Islet precursor cell (in vitro differentiated cells): Measurements from ENCODE around the gene SLC12A7.

ENCODE experiments used
- DNase-seq: peaks from one replicate; pipeline ENCODE4 v3.0.0-alpha.2; 2018

Gene SLC12A7

DNA sequence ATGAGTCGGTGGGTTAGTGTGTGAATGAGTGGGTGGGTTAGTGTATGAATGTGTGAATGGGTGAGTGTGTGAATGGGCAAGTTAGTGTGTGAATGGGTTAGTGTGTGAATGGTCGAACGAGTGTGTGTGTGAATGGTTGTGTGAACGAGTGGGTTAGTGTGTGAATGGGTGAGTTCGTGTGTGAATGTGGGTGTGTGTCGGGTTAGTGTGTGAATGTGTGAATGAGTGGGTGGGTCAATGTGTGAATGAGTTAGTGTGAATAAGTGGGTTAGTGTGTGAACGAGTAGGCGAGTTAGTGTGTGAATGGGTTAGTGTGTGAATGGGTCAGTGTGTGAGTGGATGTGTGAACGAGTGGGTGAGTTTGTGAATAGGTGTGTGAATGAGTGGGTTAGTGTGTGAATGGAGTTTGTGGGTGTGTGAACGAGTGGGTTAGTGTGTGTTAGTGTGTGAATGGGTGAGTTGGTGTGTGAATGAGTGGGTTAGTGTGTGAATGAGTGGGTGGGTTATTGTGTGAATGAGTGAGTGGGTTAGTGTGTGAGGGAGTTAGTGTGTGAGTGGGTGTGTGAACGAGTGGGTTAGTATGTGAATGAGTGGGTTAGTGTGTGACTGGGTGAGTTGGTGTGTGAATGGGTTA is 64.4 kb downstream of the SLC12A7 start:
- DNase-seq, result no peak

DNA sequence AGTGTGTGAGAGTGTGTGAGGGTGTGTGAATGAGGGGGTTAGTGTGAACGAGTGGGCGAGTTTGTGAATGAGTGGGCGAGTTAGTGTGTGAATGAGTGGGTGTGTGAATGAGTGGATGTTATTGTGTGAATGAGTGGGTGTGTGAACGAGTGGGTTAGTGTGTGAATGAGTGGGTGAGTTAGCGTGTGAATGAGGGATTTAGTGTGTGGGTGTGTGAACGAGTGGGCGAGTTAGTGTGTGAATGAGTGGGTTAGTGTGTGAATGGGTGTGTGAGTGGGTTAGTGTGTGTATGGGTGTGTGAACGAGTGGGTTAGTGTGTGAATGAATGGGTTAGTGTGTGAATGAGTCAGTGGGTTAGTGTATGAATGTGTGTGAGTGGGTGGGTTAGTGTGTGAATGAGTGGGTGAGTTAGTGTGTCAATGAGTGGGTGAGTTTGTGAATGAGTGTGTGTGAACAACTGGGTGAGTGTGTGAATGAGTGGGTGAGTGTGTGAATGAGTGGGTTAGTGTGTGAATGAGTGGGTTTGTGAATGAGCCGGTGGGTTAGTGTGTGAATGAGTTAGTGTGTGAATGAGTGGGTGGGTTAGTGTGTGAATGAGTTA is 65.8 kb downstream of the SLC12A7 start:
- no peak for DNase-seq

DNA sequence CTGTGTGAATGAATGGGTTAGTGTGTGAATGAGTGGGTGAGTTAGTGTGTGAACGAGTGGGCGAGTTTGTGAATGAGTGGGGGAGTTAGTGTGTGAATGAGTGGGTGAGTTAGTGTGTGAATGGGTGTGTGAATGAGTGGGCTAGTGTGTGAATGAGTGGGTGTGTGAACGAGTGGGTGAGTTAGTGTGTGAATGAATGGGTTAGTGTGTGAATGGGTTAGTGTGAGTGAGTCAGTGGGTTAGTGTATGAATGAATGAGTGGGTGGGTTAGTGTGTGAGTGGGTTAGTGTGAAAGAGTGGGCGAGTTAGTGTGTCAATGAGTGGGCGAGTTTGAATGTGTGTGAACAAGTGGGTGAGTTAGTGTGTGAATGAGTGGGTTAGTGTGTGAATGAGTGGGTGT is 67.7 kb downstream of the SLC12A7 start:
- no peak for DNase-seq

DNA sequence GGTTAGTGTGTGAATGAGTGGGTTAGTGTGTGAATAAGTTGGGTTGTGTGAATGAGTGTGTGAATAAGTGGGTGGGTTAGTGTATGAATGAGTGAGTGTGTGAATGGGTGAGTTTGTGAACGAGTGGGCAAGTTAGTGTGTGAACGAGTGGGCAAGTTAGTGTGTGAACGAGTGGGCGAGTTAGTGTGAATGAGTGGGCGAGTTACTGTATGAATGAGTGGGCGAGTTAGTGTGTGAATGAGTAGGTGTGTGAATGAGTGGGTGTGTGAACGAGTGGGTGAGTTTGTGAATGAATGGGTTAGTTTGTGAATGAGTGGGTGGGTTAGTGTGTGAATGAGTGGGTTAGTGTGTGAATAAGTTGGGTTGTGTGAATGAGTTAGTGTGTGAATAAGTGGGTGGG is 68.5 kb downstream of the SLC12A7 start:
- DNase-seq, result no peak

DNA sequence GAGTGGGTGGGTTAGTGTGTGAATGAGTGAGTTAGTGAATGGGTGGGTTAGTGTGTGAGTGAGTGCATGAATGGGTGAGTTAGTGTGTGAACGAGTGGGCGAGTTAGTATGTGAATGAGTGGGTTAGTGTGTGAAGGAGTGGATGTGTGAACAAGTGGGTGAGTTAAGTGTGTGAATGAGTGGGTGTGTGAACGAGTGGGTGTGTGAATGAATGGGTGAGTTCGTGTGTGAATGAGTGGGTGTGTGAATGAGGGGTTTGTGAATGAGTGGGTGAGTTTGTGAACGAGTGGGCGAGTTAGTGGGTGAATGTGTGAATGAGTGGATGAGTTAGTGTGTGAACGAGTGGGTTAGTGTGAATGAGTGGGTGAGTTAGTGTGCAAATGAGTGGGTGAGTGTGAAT is 69.2 kb downstream of the SLC12A7 start:
- DNase-seq, result no peak

DNA sequence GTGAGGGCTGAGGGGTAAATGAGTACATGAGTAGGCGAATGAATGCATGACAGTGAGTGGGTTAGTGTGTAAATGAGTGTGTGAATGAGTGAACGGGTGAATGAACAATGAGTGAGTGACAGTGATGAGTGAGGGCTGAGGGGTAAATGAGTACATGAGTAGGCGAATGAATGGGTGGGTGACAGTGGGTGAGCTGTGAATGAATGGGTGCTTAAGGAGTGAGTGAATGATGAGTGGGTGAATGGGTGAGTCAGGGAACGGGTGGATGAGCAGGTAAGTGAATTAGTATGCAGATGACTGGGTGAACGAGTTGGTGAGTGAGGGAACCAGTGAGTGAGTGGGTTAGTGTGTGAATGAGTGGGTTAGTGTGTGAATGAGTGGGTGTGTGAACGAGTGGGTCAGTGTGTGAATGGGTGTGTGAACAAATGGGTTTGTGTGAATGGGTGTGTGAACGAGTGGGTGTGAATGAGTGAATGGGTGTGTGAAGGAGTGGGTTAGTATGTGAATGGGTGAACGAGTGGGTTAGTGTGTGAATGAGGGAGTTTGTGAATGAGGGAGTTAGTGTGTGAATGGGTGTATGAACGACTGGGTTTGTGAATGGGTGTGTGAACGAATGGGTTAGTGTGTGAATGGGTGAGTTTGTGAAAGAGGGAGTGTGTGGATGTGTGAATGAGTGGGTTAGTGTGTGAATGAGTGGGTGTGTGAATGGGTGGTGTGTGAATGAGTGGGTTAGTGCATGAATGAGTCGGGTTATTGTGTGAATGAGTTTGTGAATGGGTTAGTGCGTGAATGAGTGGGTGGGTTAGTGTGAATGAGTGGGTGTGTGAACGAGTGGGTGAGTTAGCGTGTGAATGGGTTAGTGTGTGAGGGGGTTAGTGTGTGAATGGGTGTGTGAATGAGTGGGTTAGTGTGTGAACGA is 70.4 kb downstream of the SLC12A7 start:
- DNase-seq, result no peak

DNA sequence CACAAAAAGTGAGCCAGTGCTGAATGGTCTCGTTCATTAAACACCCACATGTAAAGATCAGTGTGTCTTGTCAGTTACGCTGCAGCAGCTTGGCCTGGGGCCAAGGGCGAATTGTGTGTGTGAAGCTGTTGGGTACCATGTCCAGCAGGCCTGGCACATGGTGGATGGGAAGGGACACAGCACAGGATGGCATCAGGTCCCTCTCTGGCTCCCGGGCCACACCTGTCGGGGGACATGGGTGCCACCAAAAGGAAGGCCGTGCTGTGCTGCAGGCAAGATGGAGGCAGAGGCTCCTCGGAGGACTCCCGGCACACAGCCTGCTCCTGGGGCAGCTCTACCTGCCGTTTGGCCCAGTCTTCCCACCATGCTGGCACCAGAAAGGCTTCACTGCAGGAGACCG is 71.3 kb downstream of the SLC12A7 start:
- DNase-seq, result no peak

DNA sequence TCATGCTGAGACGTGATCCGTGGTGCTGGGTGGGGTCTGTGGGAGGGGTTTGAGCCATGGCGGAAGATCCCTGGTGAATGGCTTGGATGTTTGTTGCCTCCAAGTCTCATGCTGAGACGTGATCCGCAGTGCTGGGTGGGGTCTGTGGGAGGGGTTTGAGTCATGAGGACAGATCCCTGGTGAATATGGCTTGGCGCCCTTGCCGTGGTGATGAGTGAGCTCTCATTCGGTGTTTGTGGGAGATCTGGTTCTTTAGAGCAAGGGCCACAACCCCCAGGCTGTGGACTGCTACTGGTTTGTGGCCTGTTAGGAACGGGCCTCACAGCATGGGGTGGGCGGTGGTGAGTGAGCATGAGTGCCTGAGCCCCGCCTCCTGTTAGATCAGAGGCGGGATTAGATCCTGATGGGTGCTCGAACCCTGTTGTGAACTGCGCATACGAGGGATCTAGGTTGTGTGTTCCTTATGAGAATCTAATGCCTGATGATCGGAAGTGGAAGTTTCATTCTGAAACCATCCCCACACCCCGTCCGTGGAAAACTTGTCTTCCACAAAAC is 72.1 kb downstream of the SLC12A7 start:
- no peak for DNase-seq

DNA sequence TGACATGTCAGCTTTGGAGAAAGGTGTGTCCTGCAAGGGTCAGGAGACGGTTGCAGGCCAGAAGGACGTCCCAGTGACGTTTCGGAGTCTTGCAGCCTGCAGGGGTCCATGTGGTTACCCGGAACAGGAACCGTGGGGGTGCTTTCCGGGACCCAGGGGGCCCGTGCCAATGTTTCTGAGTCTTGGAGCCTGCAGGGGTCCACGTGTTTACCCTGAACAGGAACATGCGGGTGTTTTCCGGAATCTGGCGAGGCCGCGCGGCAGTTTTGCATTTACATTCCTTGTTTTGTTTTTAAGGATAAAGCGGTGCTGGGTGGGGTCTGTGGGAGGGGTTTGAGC is 72.7 kb downstream of the SLC12A7 start:
- DNase-seq, result no peak

DNA sequence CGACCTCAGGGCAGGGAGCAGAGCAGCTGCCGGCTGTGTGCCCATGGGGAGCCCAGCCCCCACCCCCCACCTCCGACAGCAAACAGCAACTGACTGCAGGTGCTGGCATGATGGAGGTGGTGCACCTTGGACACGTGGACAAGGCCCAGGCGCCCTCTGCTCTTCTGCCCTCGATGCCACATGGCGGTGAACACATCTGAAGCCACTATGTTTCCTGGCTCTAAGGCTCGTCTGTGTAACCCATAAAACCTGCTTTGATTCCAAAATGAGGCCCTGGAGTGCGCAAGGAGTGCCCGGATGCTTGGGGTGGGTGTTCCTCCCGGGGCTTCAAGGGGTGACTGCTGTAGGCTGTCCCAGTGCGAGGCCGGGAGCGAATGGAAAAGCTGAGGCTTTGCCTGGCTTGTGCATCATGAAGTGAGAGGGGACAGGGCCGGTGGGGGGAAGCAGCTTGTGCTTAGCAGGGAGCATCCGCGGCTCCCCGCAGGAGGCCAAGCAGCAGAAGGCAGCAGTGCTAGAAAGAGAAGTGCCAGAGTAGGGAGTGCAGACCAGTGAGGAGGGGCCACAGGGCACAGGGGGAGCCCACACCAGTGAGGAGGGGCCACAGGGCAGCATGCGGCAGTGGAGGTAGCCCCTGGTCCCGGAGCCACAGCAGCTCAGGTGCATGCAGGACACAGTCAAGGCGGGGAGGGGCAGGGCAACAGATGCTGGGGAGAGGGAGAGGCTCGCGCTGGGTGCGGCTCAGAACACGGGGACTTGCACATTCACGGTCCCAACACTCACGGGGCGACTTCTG is 73.2 kb downstream of the SLC12A7 start:
- no peak for DNase-seq

DNA sequence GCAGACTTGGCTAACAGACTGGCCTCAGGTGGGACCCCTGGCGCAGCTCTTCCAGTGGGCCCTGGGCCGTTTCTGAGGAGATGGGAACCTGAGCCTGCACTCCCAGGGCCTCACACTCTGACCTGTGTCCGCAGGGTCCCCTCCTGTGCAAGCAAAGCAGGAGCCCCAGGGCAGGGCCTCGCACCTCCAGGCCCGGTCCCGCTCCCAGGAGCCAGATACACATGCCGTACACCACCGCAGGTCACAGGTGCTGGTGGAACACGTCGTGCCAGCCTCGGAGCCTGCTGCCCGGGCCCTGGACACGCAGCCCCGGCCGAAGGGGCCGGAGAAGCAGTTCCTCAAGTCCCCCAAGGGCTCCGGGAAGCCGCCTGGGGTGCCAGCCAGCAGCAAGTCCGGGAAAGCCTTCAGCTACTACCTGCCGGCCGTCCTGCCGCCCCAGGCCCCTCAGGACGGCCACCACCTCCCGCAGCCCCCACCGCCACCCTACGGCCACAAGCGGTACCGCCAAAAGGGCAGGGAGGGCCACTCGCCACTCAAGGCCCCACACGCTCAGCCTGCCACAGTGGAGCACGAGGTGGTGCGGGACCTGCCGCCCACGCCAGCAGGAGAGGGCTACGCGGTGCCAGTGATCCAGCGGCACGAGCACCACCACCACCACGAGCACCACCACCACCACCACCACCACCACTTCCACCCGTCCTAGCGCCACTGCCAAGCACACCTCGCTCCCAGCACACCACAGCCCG is 74.0 kb downstream of the SLC12A7 start:
- DNase-seq, result no peak

DNA sequence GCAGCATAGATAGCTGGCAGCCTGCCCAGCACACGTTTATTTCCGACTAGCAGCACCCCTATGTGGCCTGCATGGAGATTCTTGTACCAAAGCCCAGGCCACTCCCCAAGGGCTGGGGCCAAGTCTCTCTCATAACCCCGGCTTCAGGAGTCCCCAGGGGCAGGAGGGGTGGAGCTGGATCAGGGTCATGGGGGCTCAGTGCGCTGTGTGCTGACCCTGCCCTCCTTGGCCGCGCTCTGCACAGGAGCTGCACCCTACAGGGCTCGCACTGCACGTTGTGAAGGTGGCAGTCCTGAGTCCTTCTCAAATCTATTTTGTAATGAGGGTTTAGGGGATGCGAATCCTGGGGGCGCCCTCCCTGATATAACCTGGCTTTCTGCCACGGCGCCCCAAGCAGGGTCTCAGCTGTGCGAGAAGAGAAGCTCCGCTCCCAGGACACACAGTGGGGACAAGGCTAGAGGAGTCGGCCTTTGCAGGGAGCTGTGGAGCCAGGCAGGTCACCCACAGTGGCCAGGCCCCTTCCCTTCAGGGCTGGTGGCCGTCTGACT is 74.7 kb downstream of the SLC12A7 start:
- DNase-seq, result no peak

DNA sequence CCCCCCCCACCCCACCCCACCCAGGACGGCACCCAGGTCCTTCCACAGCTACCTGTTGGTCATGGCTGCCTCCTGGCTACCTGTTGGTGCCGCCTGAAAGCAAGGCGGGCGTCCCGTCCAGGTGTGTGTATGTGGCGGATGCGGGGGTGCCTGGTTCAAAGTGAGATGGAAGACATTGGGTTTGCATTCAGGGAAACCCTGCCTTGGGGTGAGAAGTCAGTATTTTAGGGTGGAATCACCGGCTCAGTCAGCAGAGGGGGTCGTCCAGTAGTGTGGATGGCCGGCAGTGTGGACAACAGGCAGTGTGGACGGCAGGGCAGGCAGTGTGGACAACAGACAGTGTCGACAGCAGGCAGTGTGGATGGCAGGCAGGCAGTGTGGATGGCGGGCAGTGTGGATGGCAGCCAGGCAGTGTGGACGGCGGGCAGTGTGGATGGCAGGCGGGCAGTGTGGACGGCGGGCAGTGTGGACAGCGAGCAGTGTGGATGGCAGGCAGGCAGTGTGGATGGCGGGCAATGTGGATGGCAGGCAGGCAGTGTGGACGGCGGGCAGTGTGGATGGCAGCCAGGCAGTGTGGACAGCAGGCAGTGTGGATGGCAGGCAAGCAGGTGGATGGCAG is 75.2 kb downstream of the SLC12A7 start:
- no peak for DNase-seq

DNA sequence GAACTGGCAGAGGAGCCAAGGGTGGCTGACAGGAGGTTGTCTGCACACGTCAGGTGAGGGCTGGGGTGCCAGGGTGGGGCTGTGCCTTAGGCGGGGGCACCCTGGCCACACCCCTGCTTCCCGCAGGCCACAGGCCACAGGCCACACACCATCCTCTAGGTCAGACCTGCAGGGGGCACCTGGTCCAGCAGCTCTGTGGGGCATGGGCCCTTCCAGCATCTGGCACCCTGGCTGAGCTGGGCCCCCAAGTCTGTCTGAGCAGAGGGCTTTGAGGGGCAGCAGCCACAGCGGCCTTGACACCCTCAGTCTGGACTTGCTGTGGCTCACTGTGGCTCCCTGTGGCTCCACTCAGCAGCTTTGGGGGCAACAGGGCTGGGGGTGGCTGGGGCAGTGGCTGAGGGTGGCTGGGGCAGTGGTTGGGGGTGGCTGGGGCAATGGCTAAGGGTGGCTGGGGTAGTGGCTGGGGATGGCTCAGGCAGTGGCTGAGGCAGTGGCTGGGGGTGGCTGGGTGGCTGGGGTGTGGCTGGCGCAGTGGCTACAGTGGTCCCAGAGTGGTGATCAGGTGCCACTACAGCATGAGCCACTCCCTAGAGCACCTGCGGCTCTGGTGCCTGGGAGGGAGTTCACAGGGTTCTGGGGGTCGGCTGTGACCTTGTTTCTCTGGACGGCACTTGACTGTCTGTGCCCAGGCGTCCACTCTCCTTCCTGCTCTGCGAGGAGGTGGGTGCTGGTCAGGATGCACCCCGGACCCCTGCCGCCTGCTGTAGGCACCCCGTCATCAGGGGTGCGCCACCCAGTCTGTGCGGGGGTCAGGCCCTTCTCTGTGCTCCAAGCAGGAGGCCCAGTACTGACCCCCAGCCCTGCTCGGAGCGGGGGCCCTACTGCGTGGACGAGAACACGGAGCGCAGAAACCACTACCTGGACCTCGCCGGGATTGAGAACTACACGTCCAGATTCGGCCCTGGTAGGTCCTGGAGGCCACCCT is 76.2 kb downstream of the SLC12A7 start:
- no peak for DNase-seq

DNA sequence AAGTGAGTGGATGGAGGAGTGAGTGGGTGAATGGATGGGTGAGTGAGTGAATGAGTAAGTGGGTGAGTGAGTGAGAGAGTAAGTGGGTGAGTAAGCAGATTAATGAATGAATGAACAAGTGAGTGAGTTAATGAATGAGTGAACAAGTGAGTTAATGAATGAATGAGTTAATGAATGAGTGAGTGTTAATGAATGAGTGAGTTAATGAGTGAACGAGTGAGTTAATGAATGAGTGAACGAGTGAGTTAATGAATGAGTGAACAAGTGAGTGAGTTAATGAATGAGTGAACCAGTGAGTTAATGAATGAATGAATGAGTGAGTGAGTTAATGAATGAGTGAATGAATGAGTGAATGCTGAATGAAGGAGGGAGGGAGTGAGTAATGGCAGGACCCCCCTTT is 76.9 kb downstream of the SLC12A7 start:
- DNase-seq, result no peak

DNA sequence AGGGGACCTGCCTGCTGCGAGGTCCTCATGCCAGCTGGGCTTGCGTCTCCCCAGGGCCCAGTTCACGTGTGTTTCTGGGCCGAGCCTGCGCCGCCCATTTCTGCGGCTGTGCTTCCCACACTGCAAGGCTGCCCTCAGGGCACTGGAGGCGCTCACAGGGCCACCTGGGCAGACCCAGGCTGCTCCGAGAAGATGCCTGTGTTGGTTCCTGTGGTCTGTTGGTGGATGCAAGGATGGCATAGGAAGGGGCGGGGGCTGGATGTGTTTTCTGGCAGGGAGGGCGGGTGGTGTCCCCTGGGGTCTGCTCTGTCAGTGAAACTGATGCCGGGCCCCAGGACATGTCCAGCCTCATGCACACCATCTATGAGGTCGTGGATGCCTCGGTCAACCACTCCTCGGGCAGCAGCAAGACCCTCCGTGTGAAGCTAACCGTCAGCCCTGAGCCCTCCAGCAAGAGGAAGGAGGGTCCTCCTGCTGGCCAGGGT is 77.4 kb downstream of the SLC12A7 start:
- no peak for DNase-seq

DNA sequence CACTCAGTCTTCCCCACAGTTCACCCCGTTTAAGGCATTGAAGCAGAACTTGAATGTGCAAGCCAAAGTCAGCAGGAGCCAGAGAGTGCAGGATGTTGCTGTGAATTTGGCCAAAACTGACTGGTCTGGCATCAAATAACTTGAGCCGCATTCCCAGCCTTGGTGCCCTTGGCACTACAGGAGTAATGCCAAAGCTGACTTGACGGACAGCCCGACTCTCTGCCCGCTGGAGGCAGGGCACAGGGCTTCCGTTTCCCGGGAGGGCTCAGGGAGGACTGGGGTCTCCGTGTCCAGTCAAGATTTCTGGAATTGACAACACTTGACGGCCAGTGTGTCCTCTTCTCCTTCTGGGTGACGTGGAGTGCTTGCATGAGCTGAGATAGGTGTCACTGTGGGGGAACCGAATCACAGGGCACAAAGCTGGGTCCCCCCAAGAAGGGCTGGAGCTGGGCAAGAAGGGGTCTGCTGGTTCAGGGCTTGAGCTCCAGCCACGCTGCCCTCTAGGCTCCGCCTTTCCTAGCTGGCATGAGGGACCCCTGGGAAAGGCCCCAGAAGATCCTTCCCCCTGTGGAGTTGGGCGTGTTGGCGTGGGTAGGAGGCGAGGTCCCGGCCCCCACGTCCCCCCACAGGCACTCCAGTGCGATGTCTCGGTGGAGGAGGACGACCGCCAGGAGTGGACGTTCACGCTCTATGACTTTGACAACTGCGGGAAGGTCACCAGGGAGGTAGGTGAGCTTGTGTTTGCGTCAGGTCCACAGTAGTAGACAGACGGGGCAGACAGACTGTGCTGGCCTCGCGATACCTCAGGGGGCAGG is 78.0 kb downstream of the SLC12A7 start:
- DNase-seq, result no peak

DNA sequence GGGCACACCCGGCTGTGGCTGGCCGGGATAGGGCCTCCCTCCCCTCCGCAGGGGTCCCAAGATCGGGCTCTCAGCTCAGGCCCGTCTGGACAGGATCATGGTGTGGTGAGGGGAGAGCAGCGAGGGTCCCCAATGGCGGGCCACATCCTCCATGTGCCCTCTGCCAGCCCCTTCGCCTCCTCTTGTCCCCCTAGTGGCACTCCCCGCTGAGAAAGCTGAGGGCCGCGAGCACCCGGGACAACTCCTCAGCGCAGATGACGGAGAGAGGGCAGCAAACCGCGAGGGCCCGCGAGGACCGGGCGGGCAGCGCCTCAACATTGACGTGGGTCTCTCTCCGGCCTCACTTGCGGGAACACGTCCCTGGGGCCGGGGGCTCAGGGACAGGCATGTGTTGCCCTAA is 78.7 kb downstream of the SLC12A7 start:
- no peak for DNase-seq

DNA sequence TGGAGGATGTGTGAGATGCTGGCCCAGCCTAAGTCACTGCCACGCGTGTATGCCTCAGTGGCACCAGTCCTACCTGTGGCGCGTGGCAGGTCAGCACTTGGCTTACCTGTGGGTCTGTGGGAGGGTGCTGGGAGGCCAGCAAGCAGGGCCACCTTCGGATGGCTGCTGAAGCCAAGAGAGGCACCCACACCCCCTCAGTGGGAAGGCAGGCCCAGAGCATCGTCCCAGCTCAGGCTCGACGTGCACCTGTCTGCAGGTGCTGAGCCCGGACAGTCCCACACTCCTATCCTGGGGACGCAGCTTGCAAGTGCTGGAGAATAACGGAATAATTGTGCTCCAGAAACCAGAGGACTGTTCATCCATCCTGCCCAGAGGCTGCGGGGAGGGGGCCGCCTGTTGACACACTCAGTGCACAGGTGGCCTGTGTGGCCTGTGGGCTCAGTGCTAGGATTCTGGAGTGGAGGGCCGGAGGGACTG is 79.3 kb downstream of the SLC12A7 start:
- DNase-seq, result no peak
